GM12878 (cell line): ENCODE data around the gene RSAD2. TPM values are rescaled to one million over a fixed set of nuclear protein-coding genes. Genes with fewer than 3 reads are reported as not detected.

Experiments used
- ATAC-seq: fragments of 200-7000 bp; cut with Tn5 transposase; 3 replicates; pipeline ENCODE4 v1.9.1; 2020; ENCODE audit warnings: mild to moderate bottlenecking, moderate library complexity
- BruUV-seq: library from RNA; stranded (reverse); fragments of 400-500 nt; replicated peaks from 2 replicates; lab custom pipeline; 2021; lab: Mats Ljungman, UMichigan
- CTCF ChIA-PET: fragments of 300-600 bp; sonication (Branson Sonifier 250); formaldehyde crosslinking; extraction: SDS; loops from one replicate; lab custom pipeline; 2021; ENCODE audit warnings: inconsistent platforms; lab: Yijun Ruan, JAX
- POLR2A ChIA-PET: fragments of 350-600 bp; formaldehyde crosslinking; extraction: SDS; loops from one replicate; lab custom pipeline; 2021; ENCODE audit warnings: inconsistent platforms; lab: Charles Lee
- RAD21 ChIA-PET: fragments of 300-600 bp; sonication (Branson Sonifier 250); formaldehyde crosslinking; loops from one replicate; lab custom pipeline; 2023; ENCODE audit warnings: antibody characterized with exemption; ENCODE audit not compliant: unreplicated experiment; lab: Charles Lee
- SMC1A ChIA-PET: fragments of 300-600 bp; sonication (Branson Sonifier 250); formaldehyde crosslinking; loops from one replicate; lab custom pipeline; 2023; ENCODE audit not compliant: unreplicated experiment, uncharacterized antibody; lab: Charles Lee
- DNase-seq: peaks from one replicate; pipeline ENCODE4 v3.0.0-alpha.2; 2011; ENCODE audit warnings: low read depth, low spot score
- FAIRE-seq: peaks from 3 replicates; lab custom pipeline; 2011; peaks lifted over from hg19 to GRCh38; lab: Jason Lieb, UNC
- H2AFZ ChIP-seq: 2 replicates; pipeline ENCODE4 v1.6.0; 2011; ENCODE audit warnings: low read depth, low read length, control low read depth; ENCODE audit not compliant: control insufficient read depth
- H3K27ac ChIP-seq: 2 replicates; pipeline ENCODE4 v1.5.1; 2011; ENCODE audit warnings: control low read depth; ENCODE audit not compliant: control insufficient read depth, insufficient read depth
- H3K27me3 ChIP-seq, 2 experiments: replicated peaks in 1 of 2; 2 replicates each; pipeline versions ENCODE4 v1.6.0 to v1.6.1; 2011; ENCODE audit warnings: low read length in 1 of 2; ENCODE audit not compliant: control insufficient read depth in 2 of 2, insufficient read depth in 2 of 2
- H3K36me3 ChIP-seq, 2 experiments: 2 replicates each; pipeline ENCODE4 v1.5.1; 2011; ENCODE audit warnings: low read length in 1 of 2; ENCODE audit not compliant: control insufficient read depth in 2 of 2, insufficient read depth in 2 of 2
- H3K4me1 ChIP-seq: 2 replicates; pipeline ENCODE4 v1.6.1; 2011; ENCODE audit warnings: mild to moderate bottlenecking, low read length, moderate library complexity, mixed read lengths; ENCODE audit not compliant: control insufficient read depth, insufficient read depth
- H3K4me2 ChIP-seq: 2 replicates; pipeline ENCODE4 v1.6.0; 2011; ENCODE audit warnings: control low read depth; ENCODE audit not compliant: control insufficient read depth, insufficient read depth
- H3K4me3 ChIP-seq: fragments of 200-600 bp; sonication (generic); 2 replicates; pipeline ENCODE4 v1.5.1; 2016
- H3K79me2 ChIP-seq: 2 replicates; pipeline ENCODE4 v1.6.0; 2011; ENCODE audit warnings: low read length; ENCODE audit not compliant: control insufficient read depth, insufficient read depth
- H3K9ac ChIP-seq: 2 replicates; pipeline ENCODE4 v1.8.0; 2011; ENCODE audit warnings: low read length, control low read depth, mixed read lengths; ENCODE audit not compliant: control insufficient read depth, insufficient read depth
- H3K9me3 ChIP-seq: replicated peaks from 3 replicates; pipeline ENCODE4 v1.5.1; 2011; ENCODE audit warnings: mild to moderate bottlenecking, low read length; ENCODE audit not compliant: control insufficient read depth, insufficient read depth
- H4K20me1 ChIP-seq: 2 replicates; pipeline ENCODE4 v1.6.0; 2011; ENCODE audit not compliant: control insufficient read depth, insufficient read depth
- CREB1 ChIP-seq: IDR thresholded peaks from 2 replicates; pipeline ENCODE4 v1.6.1; 2012; ENCODE audit warnings: low read depth, mild to moderate bottlenecking, inconsistent platforms
- FOS ChIP-seq: IDR thresholded peaks from 3 replicates; pipeline ENCODE4 v1.6.1; 2011; ENCODE audit warnings: borderline replicate concordance; ENCODE audit not compliant: insufficient read length; ENCODE audit errors: extremely low read depth
- HDAC6 ChIP-seq: fragments of 200-600 bp; sonication (generic); IDR thresholded peaks from one replicate; pipeline ENCODE4 v1.8.0; 2017; ENCODE audit warnings: antibody characterized with exemption; ENCODE audit not compliant: unreplicated experiment
- LARP7 ChIP-seq: fragments of 450-650 bp; IDR thresholded peaks from 2 replicates; pipeline ENCODE4 v1.6.1; 2017; ENCODE audit warnings: mild to moderate bottlenecking
- POLR2A ChIP-seq: IDR thresholded peaks from 2 replicates; pipeline ENCODE4 v1.6.1; 2011; ENCODE audit warnings: low read depth, mild to moderate bottlenecking, low read length
- SMAD5 ChIP-seq: IDR thresholded peaks from 2 replicates; pipeline ENCODE4 v1.6.1; 2016; ENCODE audit warnings: antibody characterized with exemption, low read depth
- SRF ChIP-seq, 2 experiments: IDR thresholded peaks; 2 replicates each; pipeline ENCODE4 v1.6.1; 2011; ENCODE audit warnings: low read depth in 2 of 2, low read length in 2 of 2, mild to moderate bottlenecking in 1 of 2, moderate library complexity in 1 of 2
- STAT3 ChIP-seq: IDR thresholded peaks from 2 replicates; pipeline ENCODE4 v1.6.1; 2011; ENCODE audit warnings: low read depth, low read length, improper control_type of control experiment
- WGBS: methylation state at CpG from one replicate; pipeline ENCODE4 v1.1.6; 2016; ENCODE audit warnings: low lambda C conversion rate; ENCODE audit not compliant: insufficient replicate concordance, insufficient coverage; ENCODE audit errors: missing lambda C conversion rate; 5-methylcytosine and 5-hydroxymethylcytosine counted together
- in situ Hi-C: fragments of 300-500 bp; cut with MboI; formaldehyde crosslinking; loops from 9 replicates; pipeline ENCODE4 v1.14.3; 2018; ENCODE audit warnings: mixed read lengths
- intact Hi-C: fragments of 100-400 bp; cut with micrococcal nuclease; formaldehyde crosslinking; loops from one replicate; pipeline ENCODE4 v1.14.2; 2022; ENCODE audit not compliant: unreplicated experiment
- polyA plus RNA-seq, 11 experiments: library from polyadenylated mRNA; depleted of rRNA in 4 of 11; unstranded in 6 of 11; stranded (reverse) in 5 of 11; fragments of >200 nt; fragmentation: Nextera tagmentation in 4 of 11; fragmentation: Illumina TruSeq in 1 of 11; extraction: Ambion mirVana in 4 of 11; extraction: Trizol in 1 of 11; gene quantifications; 1 replicate in 1 of 11; 2 replicates in 10 of 11; pipeline versions ENCODE4 v1.2.1 to v1.2.3, GENCODE V29; 2011 to 2016; ENCODE audit warnings: inconsistent platforms in 2 of 11, missing spikeins in 2 of 11, low read depth in 1 of 11
- total RNA-seq, 4 experiments: library from RNA; depleted of rRNA in 3 of 4; stranded (reverse); fragments of >200 nt in 3 of 4; fragmentation: Illumina TruSeq in 1 of 4; extraction: Trizol in 1 of 4; gene quantifications; 2 replicates each; pipeline versions ENCODE4 v1.2.1 to v1.2.3, GENCODE V29; 2013 to 2021

The RSAD2 gene
- total and polyA plus RNA-seq, 10 of the 15 experiments (the other 5 are each of a cell fraction or from before 2014, with no cell fraction given) = 0.24 to 0.90 (median 0.69) TPM

DNA sequence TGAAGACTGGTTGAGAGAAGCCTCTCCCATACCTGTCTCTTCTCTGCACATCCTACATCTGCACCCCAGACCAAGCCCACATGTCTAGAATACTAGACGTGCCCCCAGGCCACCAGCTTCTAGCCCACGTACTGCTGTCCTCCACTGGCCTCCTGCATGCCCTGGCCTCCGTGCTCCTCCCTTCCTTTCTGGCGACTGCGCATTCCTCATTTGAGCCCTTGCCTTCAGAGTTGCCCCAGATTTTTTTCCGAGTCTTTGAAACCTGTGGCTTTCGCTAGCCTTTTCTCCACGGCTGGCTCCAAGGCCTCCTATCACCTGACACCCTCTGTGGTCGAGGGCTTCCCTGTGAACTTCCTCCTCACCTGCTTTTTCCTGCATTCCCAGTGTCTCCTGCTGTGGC lies 50.9 kb downstream of the RSAD2 start:
- BruUV-seq = no TSS peak
- Histone ChIP-seq H3K9ac (no peak overlapping the region), H3K36me3 (no peaks in the 10 kb centered on the region), H3K4me1 (no peaks in the 10 kb centered on the region), H3K27ac (no peak overlapping the region), H3K4me3 (no peak overlapping the region), H3K27me3 (no peaks in the 10 kb centered on the region), H3K79me2 (no peaks in the 10 kb centered on the region), H2AFZ (no peak overlapping the region), H3K9me3 (peaks cover 4% of the 10 kb centered on the region; the same call in 1 of the 3 replicates), H4K20me1 (no peaks in the 10 kb centered on the region), H3K4me2 (no peak overlapping the region)
- intact Hi-C loops = no loop called here
- no peak for DNase-seq
- CTCF ChIA-PET = interaction anchor here (0.9 to 2.2 kb wide), 8 partner anchors 7 to 169 kb away, joined by 3 to 13 read pairs (median 4); partner anchors contain the start of gene RNF144A
- in situ Hi-C loops = no loop called here
- no peak for FAIRE-seq
- RAD21 ChIA-PET = no interaction called here
- TF ChIP-seq CREB1 (no peak), SMAD5 (no peak), SRF (IDR thresholded peaks at IDR 0.05; ENCODE audit: low read depth in 2 of 2, low read length in 2 of 2) (no peak), HDAC6 (no peak), FOS (no peak), POLR2A (no peak), LARP7 (no peak), STAT3 (no peak)
- SMC1A ChIA-PET = interaction anchor here (1.1 to 2.2 kb wide), 5 partner anchors 9 to 86 kb away, joined by 3 to 11 read pairs (median 7); no protein-coding TSS in a partner anchor
- POLR2A ChIA-PET = interaction anchor here (1.3 kb wide), 1 partner anchor 10 kb away, joined by 3 read pairs; no protein-coding TSS in a partner anchor
- WGBS = 61% methylated on average over 9 of the region's 9 CpGs
- no peak for ATAC-seq
